ENCODE results near the gene ADGRG6. TPM values are rescaled to one million over a fixed set of nuclear protein-coding genes. Genes with fewer than 3 reads are reported as not detected.

The ADGRG6 gene
- total RNA-seq, 1 donor from 2014 or later: 3.6 TPM

DNA sequence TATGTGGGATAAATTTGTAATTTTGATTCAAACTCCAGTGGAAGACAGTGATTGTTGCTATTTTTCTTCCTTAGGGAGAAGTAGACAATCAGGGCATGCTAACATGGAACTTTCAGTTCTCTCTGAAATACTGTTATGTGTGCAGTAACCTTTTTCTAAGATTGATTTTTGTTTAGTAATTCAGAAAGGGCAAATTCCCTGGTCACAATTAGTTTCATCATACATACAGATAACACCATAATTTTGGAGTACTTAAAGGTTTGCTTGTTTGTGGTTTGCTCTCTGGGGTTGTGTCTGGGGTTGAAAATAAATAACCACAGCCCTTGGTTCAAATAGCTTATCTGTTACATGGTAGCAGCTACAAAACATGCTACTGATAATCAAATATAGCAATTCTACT is 34.4 kb downstream of the ADGRG6 start:
- no peaks in the 10 kb centered on the region for H3K4me1 ChIP-seq
- H3K36me3 ChIP-seq: no peaks in the 10 kb centered on the region
- no peaks in the 10 kb centered on the region for H3K9me3 ChIP-seq (replicated peaks)
- no peak overlapping the region for H3K4me3 ChIP-seq
- no peak for DNase-seq
- H3K27me3 ChIP-seq (ENCODE audit: low read depth): no peaks in the 10 kb centered on the region
- intact Hi-C loops (cut with micrococcal nuclease): no loop called here
- no peak overlapping the region for H3K27ac ChIP-seq (replicated peaks)
- no peak for TF ChIP-seq CTCF (IDR thresholded peaks at IDR 0.05; ENCODE audit: borderline replicate concordance)

DNA sequence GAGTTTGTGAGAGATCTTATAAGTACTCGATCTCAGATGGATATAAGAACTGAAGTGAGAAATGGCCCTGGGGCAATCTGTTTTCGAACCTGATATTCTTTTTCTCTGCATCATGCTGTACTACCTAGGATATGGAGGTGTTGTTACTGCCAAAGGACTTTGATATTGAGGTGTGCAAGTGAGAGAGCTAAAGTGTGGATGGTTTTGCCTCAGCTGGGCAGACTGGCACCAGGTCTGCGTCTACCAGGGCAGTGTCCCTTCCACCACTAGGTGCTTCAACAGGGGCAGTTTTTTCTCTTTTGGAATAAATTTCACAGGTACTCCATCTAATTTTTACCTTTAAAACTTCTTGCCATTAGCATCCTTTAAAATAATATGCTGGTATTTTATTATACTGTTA is 35.0 kb downstream of the ADGRG6 start:
- intact Hi-C loops (cut with micrococcal nuclease): no loop called here
- TF ChIP-seq CTCF (IDR thresholded peaks at IDR 0.05; ENCODE audit: borderline replicate concordance): no peak
- no peaks in the 10 kb centered on the region for H3K9me3 ChIP-seq (replicated peaks)

DNA sequence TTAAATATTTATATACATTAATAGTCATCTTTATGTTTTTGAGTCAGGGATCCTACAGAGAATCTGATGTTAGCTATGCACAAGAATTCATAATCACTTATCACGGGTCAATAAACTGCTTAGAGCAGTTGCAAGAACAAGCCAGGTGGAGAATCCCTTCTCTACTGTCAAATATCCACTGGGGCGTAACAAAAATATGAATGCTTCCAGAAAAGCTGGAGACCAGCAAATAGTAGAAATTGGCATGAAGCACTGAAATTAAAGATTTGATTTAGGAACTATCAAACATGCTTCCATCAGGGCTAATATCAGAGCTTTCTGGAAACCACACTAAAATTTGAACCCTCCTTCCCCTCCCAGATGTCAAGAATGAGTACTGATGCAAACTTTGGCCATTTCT is 37.3 kb downstream of the ADGRG6 start:
- H3K4me1 ChIP-seq: no peaks in the 10 kb centered on the region
- DNase-seq: no peak
- no peak overlapping the region for H3K4me3 ChIP-seq
- no peak for TF ChIP-seq CTCF (IDR thresholded peaks at IDR 0.05; ENCODE audit: borderline replicate concordance)
- H3K27ac ChIP-seq (replicated peaks): no peak overlapping the region
- no peaks in the 10 kb centered on the region for H3K36me3 ChIP-seq
- no peaks in the 10 kb centered on the region for H3K9me3 ChIP-seq (replicated peaks)
- intact Hi-C loops (cut with micrococcal nuclease): no loop called here
- no peaks in the 10 kb centered on the region for H3K27me3 ChIP-seq (ENCODE audit: low read depth)

More for the DNA sequence above, 35.0 kb downstream of the ADGRG6 start:
- Histone ChIP-seq H3K4me1 (no peaks in the 10 kb centered on the region), H3K36me3 (no peaks in the 10 kb centered on the region), H3K4me3 (no peak overlapping the region), H3K27me3 (ENCODE audit: low read depth) (no peaks in the 10 kb centered on the region), H3K27ac (replicated peaks) (no peak overlapping the region)
- DNase-seq: no peak

DNA sequence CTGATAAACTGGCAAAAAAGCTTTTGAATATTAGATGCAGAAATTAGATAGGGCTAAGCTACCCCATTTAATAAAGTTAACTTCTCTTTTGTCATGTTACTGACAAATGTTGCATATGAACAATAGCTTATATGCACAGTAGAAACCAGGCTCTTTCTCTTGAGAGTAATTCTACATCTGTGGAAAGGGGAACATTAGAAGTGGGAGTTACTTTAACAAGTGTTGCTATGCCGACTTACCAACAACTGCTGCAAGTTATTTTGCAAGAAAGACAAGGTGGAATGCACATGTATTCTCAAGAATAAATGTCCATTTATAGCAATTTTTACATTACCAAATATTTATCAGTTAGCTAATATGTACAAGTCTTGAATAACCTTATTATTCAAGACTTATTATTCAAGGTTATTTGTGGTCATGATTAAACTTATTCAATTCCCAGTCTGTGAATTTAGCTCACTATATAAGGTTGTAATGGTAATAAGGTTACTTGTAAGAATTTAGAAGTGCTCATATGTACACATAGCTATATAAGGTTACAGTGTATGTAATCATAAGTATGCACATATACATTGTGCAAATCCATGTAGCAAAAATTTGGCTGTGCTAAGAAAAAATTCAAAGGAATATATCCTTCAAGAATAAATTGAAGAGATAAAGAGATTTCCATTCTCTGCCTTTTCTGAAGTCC is 38.3 kb downstream of the ADGRG6 start:
- Histone ChIP-seq H3K36me3 (no peaks in the 10 kb centered on the region), H3K4me3 (no peak overlapping the region), H3K27ac (replicated peaks) (no peak overlapping the region), H3K4me1 (no peaks in the 10 kb centered on the region), H3K27me3 (ENCODE audit: low read depth) (no peaks in the 10 kb centered on the region), H3K9me3 (replicated peaks) (no peaks in the 10 kb centered on the region)
- TF ChIP-seq CTCF (IDR thresholded peaks at IDR 0.05; ENCODE audit: borderline replicate concordance): no peak
- no peak for DNase-seq
- intact Hi-C loops (cut with micrococcal nuclease): no loop called here

- no peaks in the 10 kb centered on the region for H3K9me3 ChIP-seq (replicated peaks)
- H3K4me3 ChIP-seq: no peak overlapping the region
- intact Hi-C loops (cut with micrococcal nuclease): no loop called here
- H3K27ac ChIP-seq (replicated peaks): no peak overlapping the region
- DNase-seq: no peak
- no peaks in the 10 kb centered on the region for H3K4me1 ChIP-seq
- TF ChIP-seq CTCF (IDR thresholded peaks at IDR 0.05; ENCODE audit: borderline replicate concordance): no peak
- H3K27me3 ChIP-seq (ENCODE audit: low read depth): no peaks in the 10 kb centered on the region
- no peaks in the 10 kb centered on the region for H3K36me3 ChIP-seq
Measured at GRCh38 chr6:142341855-142342330, 40.1 kb downstream of the ADGRG6 start.

Measured in left ventricle myocardium inferior (tissue), 1 donor.